A549 (cell line): Measurements from ENCODE around the gene TRIP10. TPM values are rescaled to one million over a fixed set of nuclear protein-coding genes. Genes with fewer than 3 reads are reported as not detected.

Source experiments
- ATAC-seq, 2 experiments: fragments of 200-7000 bp in 1 of 2; fragments of >200 bp in 1 of 2; cut with Nextera tagmentation in 1 of 2; cut with Tn5 transposase in 1 of 2; 3 replicates each; pipeline versions ENCODE4 v1.8.0 to v1.9.1; 2018 to 2020; ENCODE audit warnings: mild to moderate bottlenecking in 1 of 2, moderate library complexity in 1 of 2
- CTCF ChIA-PET: fragments of 300-600 bp; sonication (Branson Sonifier 250); formaldehyde crosslinking; extraction: SDS; loops from one replicate; lab custom pipeline; 2021; ENCODE audit warnings: antibody characterized with exemption, inconsistent platforms; lab: Yijun Ruan, JAX
- POLR2A ChIA-PET: fragments of 350-600 bp; formaldehyde crosslinking; extraction: SDS; loops from one replicate; lab custom pipeline; 2021; ENCODE audit warnings: antibody characterized with exemption, inconsistent platforms; lab: Yijun Ruan, JAX
- DNase-seq, 2 experiments: peaks; one replicate each; pipeline versions ENCODE4 v3.0.0 to v3.0.0-alpha.2; 2011 to 2016; ENCODE audit warnings: low read depth in 1 of 2, low spot score in 1 of 2
- FAIRE-seq: peaks from 2 replicates; lab custom pipeline; 2011; peaks lifted over from hg19 to GRCh38; lab: Jason Lieb, UNC
- H3K27ac ChIP-seq, 2 experiments: fragments of >200 bp; sonication (Bioruptor Twin); formaldehyde crosslinking; 3 replicates each; pipeline ENCODE4 v1.5.1; 2016 to 2017
- H3K4me1 ChIP-seq: fragments of >200 bp; sonication (Bioruptor Twin); formaldehyde crosslinking; 3 replicates; pipeline ENCODE4 v1.6.1; 2016
- H3K4me2 ChIP-seq: fragments of >200 bp; sonication (Bioruptor Twin); formaldehyde crosslinking; 3 replicates; pipeline ENCODE4 v1.6.1; 2016
- H3K4me3 ChIP-seq: fragments of >200 bp; sonication (Bioruptor Twin); formaldehyde crosslinking; 3 replicates; pipeline ENCODE4 v1.5.1; 2016
- H3K9me3 ChIP-seq: fragments of >200 bp; sonication (Bioruptor Twin); formaldehyde crosslinking; 3 replicates; pipeline ENCODE4 v1.6.1; 2016
- ATOH8 ChIP-seq: fragments of 250-450 bp; sonication (Bioruptor Pico); IDR thresholded peaks from 2 replicates; pipeline ENCODE4 v1.5.0; 2020; ENCODE audit warnings: low read depth, mild to moderate bottlenecking, moderate library complexity
- CEBPB ChIP-seq, 2 experiments: fragments of >200 bp in 1 of 2; sonication (Bioruptor Twin) in 1 of 2; formaldehyde crosslinking in 1 of 2; IDR thresholded peaks; 2 replicates each; pipeline ENCODE4 v1.6.1; 2012 to 2016
- CHD4 ChIP-seq: fragments of 200-600 bp; sonication (generic); IDR thresholded peaks from 2 replicates; pipeline ENCODE4 v1.6.1; 2016; ENCODE audit warnings: antibody characterized with exemption, mild to moderate bottlenecking, borderline replicate concordance
- EP300 ChIP-seq, 2 experiments: fragments of >200 bp; sonication (Bioruptor Twin); formaldehyde crosslinking; IDR thresholded peaks; 2 replicates in 1 of 2; 3 replicates in 1 of 2; pipeline ENCODE4 v1.6.1; 2016 to 2017
- ESRRA ChIP-seq: fragments of 150-350 bp; IDR thresholded peaks from 2 replicates; pipeline ENCODE4 v1.6.1; 2014; ENCODE audit warnings: mild to moderate bottlenecking, low read length, borderline replicate concordance
- FOSB ChIP-seq: fragments of 250-450 bp; sonication (Bioruptor Pico); IDR thresholded peaks from 2 replicates; pipeline ENCODE4 v1.5.0; 2020; ENCODE audit warnings: mild to moderate bottlenecking, moderate library complexity
- HES2 ChIP-seq: fragments of >200 bp; sonication (Bioruptor Twin); formaldehyde crosslinking; IDR thresholded peaks from 2 replicates; pipeline ENCODE4 v1.6.1; 2016
- HEYL ChIP-seq: fragments of 250-450 bp; sonication (Bioruptor Pico); IDR thresholded peaks from 2 replicates; pipeline ENCODE4 v1.8.0; 2021; ENCODE audit warnings: mild to moderate bottlenecking, moderate library complexity
- JUNB ChIP-seq: fragments of >200 bp; sonication (Bioruptor Twin); formaldehyde crosslinking; IDR thresholded peaks from 2 replicates; pipeline ENCODE4 v1.6.1; 2016
- KDM5A ChIP-seq: fragments of 200-600 bp; sonication (generic); IDR thresholded peaks from 2 replicates; pipeline ENCODE4 v1.6.1; 2016; ENCODE audit warnings: antibody characterized with exemption, mild to moderate bottlenecking
- MAFK ChIP-seq: fragments of 450-650 bp; IDR thresholded peaks from 2 replicates; pipeline ENCODE4 v1.6.1; 2014; ENCODE audit not compliant: partially characterized antibody
- MAX ChIP-seq: IDR thresholded peaks from 2 replicates; pipeline ENCODE4 v1.6.1; 2012
- MAZ ChIP-seq: fragments of 150-350 bp; IDR thresholded peaks from 2 replicates; pipeline ENCODE4 v1.6.1; 2014; ENCODE audit warnings: antibody characterized with exemption, low read depth, low read length, borderline replicate concordance
- NPAS2 ChIP-seq: fragments of 250-450 bp; sonication (Bioruptor Pico); IDR thresholded peaks from 2 replicates; pipeline ENCODE4 v1.8.0; 2022; ENCODE audit warnings: mild to moderate bottlenecking, moderate library complexity, borderline replicate concordance
- RAD21 ChIP-seq, 2 experiments: fragments of >200 bp in 1 of 2; sonication (Bioruptor Twin) in 1 of 2; formaldehyde crosslinking in 1 of 2; IDR thresholded peaks in 1 of 2; conservative IDR thresholded peaks in 1 of 2; 2 replicates in 1 of 2; 3 replicates in 1 of 2; pipeline ENCODE4 v1.6.1; 2012 to 2018; ENCODE audit warnings: inconsistent platforms in 1 of 2
- RCOR1 ChIP-seq: fragments of 150-350 bp; IDR thresholded peaks from 2 replicates; pipeline ENCODE4 v1.6.1; 2014; ENCODE audit warnings: antibody characterized with exemption, low read length, low read depth
- RFX5 ChIP-seq: fragments of 450-650 bp; IDR thresholded peaks from 2 replicates; pipeline ENCODE4 v1.7.1; 2014; ENCODE audit warnings: antibody characterized with exemption, mild to moderate bottlenecking, moderate library complexity
- RNF2 ChIP-seq: fragments of 200-600 bp; sonication (generic); IDR thresholded peaks from 2 replicates; pipeline ENCODE4 v1.6.1; 2016; ENCODE audit warnings: low read depth, mild to moderate bottlenecking, antibody characterized with exemption, moderate library complexity, borderline replicate concordance
- SMC3 ChIP-seq: fragments of >200 bp; sonication (Bioruptor Twin); formaldehyde crosslinking; IDR thresholded peaks from 3 replicates; pipeline ENCODE4 v1.6.1; 2018; ENCODE audit warnings: inconsistent platforms
- ZC3H11A ChIP-seq: fragments of 450-650 bp; IDR thresholded peaks from 2 replicates; pipeline ENCODE4 v1.6.1; 2014; ENCODE audit warnings: antibody characterized with exemption, mild to moderate bottlenecking
- ZSCAN20 ChIP-seq: fragments of 250-450 bp; sonication (Bioruptor Pico); IDR thresholded peaks from 2 replicates; pipeline ENCODE4 v1.8.0; 2022; ENCODE audit warnings: mild to moderate bottlenecking, moderate library complexity
- WGBS: methylation state at CpG from one replicate; pipeline ENCODE4 v1.1.6; 2017; ENCODE audit errors: missing lambda C conversion rate; 5-methylcytosine and 5-hydroxymethylcytosine counted together
- polyA plus RNA-seq, 4 experiments: library from polyadenylated mRNA; depleted of rRNA in 3 of 4; stranded (reverse); fragments of >200 nt; fragmentation: RNase III in 1 of 4; extraction: RNeasy Plus Mini Kit Qiagen cat#74134 plus additional on column Dnase treatment in 1 of 4; gene quantifications; 2 replicates in 3 of 4; 3 replicates in 1 of 4; pipeline ENCODE4 v1.2.3, GENCODE V29; 2011 to 2017

The TRIP10 gene
- polyA plus RNA-seq, 2 of the 4 experiments (the other 2 are of a cell fraction), result 39.2 to 60.9 TPM

DNA sequence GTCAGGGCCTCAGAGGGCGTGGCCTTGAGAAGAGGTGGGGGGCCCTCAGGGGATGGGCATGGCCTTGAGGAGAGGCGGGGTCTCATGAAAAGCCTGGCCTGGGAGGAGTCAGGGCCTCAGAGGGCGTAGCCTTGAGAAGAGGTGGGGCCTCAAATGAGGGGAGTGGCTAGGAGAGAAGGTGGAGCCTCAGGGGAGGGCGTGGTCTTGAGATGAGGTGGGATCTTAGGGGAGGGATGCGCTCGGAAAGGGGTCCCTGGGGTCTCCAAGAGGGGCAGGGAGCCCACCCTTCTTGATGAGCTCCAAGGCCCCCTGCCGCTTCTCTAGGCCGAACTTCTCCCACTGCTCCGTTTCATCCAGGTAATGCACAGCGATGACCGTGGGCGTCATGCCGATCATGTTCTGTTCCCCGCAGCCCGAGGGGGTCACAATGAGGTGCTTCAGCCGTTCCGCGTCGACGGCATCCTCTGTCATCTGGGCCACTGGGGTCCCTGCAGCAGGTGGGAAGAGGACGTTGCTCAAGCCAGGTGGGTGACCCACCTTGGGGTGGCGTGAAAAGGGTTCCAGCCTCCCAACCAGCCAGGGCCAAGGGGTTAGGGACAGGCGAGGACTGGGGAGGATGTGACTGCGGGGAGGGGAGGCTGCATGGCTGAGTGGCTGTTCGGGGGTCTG, 45.2 kb upstream of the TRIP10 start:
- peak in 1 of 2 experiments; percentile 40 for DNase-seq
- 83% methylated on average over 23 of the region's 25 CpGs for WGBS
- H3K4me2 ChIP-seq, result no peak overlapping the region
- no peak for FAIRE-seq
- TF ChIP-seq HES2, result no peak
- no peak for TF ChIP-seq ZSCAN20
- TF ChIP-seq MAX, result no peak
- TF ChIP-seq ESRRA, result no peak
- no peak for TF ChIP-seq RFX5
- no peak for TF ChIP-seq RNF2
- TF ChIP-seq ZC3H11A, result no peak
- no peak for TF ChIP-seq CEBPB (IDR thresholded peaks at IDR 0.05)
- H3K27ac ChIP-seq, result no peak overlapping the region
- ATAC-seq, result peak in 1 of 2 experiments; percentile 63; a peak in 3 of 6 replicates
- ChIA-PET CTCF (no interaction called here), POLR2A (no interaction called here)
- no peaks in the 10 kb centered on the region for H3K9me3 ChIP-seq
- no peaks in the 10 kb centered on the region for H3K4me1 ChIP-seq
- no peak overlapping the region for H3K4me3 ChIP-seq

DNA sequence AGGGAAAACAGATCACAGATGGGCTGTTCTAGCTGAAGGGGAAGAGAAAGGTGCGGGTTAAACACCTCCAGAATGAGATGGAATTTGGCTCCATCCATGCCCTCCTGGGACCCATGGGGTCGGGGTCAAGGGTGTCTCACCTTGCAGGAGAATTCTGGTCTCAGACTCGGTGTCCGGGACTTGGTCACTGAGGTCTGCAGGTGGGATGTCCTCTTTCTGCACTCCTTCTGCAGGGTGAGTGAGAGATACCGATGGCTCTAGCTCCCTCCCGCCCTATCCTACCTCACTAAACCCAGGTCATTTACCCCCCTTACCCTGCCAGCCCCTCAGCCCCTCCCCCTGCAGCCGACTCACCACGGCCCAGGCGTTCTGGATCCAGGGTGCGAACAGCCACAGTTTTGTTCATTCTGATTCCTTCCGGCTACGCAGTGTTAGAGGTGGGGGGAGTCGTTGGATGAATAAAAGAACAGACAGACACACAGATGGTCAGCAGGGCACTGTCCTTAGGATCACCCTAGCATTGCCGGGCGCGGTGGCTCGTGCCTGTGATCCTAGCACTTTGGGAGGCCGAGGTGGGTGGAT, 43.1 kb upstream of the TRIP10 start:
- ChIA-PET CTCF (interaction anchor here (0.6 kb wide), 1 partner anchor 65 kb away, joined by 3 read pairs; no protein-coding TSS in a partner anchor), POLR2A (no interaction called here)
- TF ChIP-seq MAFK (no peak), MAZ (no peak), SMC3 (no peak), CHD4 (no peak), ATOH8 (no peak), HEYL (CRISPR knock-in tag) (no peak), HES2 (no peak), EP300 (IDR thresholded peaks at IDR 0.05) (no peak), RCOR1 (no peak), ESRRA (no peak), CEBPB (IDR thresholded peaks at IDR 0.05) (no peak), NPAS2 (CRISPR knock-in tag) (no peak), KDM5A (no peak), FOSB (CRISPR knock-in tag) (no peak)
- FAIRE-seq (no peak), DNase-seq (no peak), ATAC-seq (0 out of 6 replicates have a peak, but pooled peaks of 1 of the 2 experiments have one; percentile 24)
- H3K4me2 ChIP-seq, result no peak overlapping the region
- H3K4me3 ChIP-seq, result no peak overlapping the region
- H3K27ac ChIP-seq, result no peak overlapping the region
- H3K4me1 ChIP-seq, result no peaks in the 10 kb centered on the region
- WGBS, result 73% methylated on average over 18 of the region's 18 CpGs
- H3K9me3 ChIP-seq, result no peaks in the 10 kb centered on the region

- Histone ChIP-seq H3K4me1 (no peaks in the 10 kb centered on the region), H3K4me2 (no peak overlapping the region), H3K4me3 (no peak overlapping the region), H3K27ac (no peak overlapping the region), H3K9me3 (no peaks in the 10 kb centered on the region)
- CTCF ChIA-PET, result no interaction called here
- no peak for FAIRE-seq
- 92% methylated on average over 12 of the region's 13 CpGs for WGBS
- TF ChIP-seq JUNB (no peak), RAD21 (conservative IDR thresholded peaks at IDR 0.05 in 1 of 2, IDR thresholded peaks at IDR 0.05 in 1 of 2) (no peak), ZSCAN20 (no peak)
- POLR2A ChIA-PET, result no interaction called here
- ATAC-seq, result no peak
- no peak for DNase-seq
Observed at GRCh38 chr19:6697291-6697690, 42.2 kb upstream of the TRIP10 start.
